Measurements from ENCODE around the gene UBE2G2.

- TF ChIP-seq CTCF (IDR thresholded peaks at IDR 0.05) (no peak), POLR2AphosphoS5 (IDR thresholded peaks at IDR 0.05) (no peak), POLR2A (IDR thresholded peaks at IDR 0.05) (no peak), EP300 (IDR thresholded peaks at IDR 0.05) (no peak)
These were observed 81.5 kb downstream of the UBE2G2 start for GRCh38 chr21:44720170-44720569.
